GM21717 (cell line): Measurements from ENCODE around the gene MICU1.
"Not testable (repeated sequence)": the region's sequence is repeated elsewhere in the genome, so short reads cannot be mapped to it uniquely, and the experiment has no call there.

ENCODE experiments used
- ATAC-seq: cut with Tn5 transposase; IDR thresholded peaks from one replicate; pipeline ENCODE4 v1.9.1; 2021; ENCODE audit warnings: mild to moderate bottlenecking, moderate library complexity; ENCODE audit not compliant: unreplicated experiment

Gene MICU1

GRCh38 chr10:72563327-72563932 is 62.4 kb downstream of the MICU1 start:
- peak; percentile 76 for ATAC-seq

DNA sequence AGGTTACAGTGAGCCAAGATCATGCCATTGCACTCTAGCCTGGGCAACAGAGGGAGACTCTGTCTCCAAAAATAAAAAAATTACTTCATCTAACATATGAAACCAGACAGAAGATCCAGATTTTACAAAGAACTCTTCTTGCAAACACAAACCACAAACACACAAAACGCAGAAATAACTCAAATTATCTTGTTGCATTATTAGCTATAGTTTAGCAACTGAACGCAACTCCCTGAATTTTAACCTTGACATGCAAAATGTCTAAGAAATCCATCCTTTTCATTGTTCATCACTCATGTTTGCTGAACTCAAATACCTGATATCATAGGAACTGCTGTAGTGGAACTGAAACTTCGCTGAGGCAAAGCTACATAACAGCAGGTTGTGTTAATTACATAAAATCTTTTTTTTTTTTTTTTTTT is 64.1 kb downstream of the MICU1 start:
- ATAC-seq, result no peak

- no peak for ATAC-seq
Measured at GRCh38 chr10:72557362-72557761, 68.5 kb downstream of the MICU1 start.

DNA sequence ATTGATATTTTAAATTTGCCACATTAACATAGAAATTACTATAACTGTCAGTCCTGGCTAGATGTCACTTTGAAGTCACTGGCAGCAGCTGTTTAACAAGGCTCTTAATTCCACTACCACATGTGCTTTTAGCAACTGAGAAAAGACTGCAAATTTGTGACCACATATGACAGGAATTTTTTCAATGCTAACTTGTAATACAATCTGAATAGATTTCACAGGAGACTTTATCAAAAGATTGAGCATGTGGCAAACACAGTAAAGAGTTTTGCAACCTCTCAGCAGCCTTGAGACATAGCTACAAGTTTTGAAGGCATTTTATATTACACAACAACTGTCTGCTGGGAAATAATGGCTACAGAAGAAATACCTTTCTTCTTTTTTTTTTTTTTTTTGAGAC is 73.0 kb downstream of the MICU1 start:
- no peak for ATAC-seq

- no peak for ATAC-seq
Measured at GRCh38 chr10:72550239-72550638, 75.6 kb downstream of the MICU1 start.

DNA sequence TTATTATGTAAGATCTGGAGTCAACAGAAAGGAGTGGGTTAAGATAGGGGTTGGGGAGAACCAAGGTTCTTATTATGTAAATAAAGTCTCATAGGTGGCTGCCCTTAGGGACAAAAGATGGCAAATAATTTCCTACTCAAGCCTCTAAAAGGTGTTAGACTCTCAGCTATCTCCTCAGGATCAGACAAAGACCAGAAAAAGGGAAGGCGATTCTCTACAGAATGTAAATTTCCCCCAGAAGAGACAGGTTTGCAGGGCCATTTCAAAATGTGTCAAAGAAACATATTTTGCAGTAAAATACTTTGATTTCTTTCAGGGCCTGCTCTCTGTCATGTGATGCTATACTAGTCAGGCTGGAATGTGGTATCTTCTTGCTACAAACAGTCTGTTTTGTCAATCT is 80.3 kb downstream of the MICU1 start:
- ATAC-seq, result no peak

DNA sequence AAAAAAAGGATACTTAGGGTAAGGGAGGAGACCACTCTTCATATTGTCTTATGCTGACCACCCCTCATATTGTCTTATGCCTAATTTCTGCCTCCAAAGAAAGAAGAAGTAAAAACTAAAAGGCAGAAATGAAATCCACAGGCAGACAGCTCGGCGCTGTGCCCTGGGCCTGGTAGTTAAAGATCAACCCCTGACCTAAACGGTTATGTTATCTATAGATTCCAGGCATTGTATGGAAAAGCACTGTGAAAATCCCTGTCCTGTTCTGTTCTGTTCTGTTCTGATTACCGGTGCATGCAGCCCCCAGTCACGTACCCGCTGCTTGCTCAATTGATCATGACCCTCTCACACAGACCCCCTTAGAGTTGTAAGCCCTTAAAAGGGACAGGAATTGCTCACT is 82.0 kb downstream of the MICU1 start:
- not testable (repeated sequence) for ATAC-seq

DNA sequence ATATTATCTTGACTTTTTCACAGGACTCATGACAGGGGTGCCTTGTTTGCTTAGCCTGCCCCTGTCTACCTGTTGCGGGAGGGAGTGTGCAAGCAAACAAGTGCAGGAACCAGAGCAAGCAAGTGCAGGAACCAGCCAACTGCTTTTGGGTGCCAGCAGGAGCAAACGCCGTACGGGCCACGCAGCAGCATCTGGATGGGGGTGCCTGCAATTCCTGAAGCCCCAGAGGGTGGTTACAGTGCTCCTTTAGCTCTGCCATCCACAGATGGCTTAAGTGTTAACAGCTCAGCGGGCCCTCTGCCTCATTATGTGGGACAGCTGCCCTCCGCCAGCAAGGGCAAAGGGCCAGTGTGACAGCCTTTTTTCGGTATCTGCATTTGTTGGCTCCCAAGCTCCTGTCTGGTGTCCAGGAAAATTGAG is 83.5 kb downstream of the MICU1 start:
- no peak for ATAC-seq

DNA sequence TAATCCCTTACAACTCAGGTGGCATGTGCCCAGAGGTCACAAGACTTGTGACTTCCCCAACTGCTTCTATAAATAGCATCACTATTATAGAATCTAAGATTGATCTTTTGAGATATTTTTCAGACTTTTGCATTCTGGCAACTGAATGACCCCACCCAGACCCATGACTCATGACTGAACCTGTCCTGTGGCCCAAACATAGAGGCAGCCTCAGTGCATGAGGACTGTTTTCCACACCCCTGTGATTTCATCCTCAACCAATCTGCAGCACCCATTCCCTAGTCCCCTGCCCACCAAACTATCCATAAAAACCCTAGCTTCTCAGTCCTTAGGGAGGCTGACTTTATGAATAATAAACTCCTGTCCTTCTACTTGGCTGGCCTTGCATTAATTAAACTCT is 84.5 kb downstream of the MICU1 start:
- no peak for ATAC-seq

DNA sequence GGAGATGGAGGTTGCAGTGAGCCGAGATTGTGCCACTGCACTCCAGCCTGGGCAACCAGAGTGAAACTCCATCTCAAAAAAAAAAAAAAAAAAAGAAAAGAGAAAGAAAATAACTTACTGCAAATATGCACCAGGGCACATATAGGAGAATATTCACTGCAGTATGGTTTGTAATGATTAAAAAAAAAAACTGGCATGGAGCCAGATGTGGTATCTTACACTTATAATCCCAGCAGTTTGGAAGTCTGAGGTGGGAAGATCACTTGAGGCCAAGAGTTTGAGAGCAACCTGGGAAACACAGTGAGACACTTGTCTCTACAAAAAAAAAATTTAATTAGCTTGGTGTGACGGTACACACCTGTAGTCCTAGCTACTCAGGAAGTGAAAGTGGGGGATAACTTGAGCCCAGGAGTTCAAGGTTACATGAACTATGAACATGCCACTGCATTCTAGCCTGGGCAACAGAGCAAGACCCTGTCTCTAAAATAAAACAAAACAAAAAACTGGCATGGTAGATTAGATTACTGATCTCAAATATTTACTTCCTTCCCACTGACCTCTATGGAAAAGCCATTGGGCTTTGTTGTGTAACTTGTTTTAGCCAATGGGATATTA is 85.6 kb downstream of the MICU1 start:
- no peak for ATAC-seq

GRCh38 chr10:72539137-72539536 is 86.7 kb downstream of the MICU1 start:
- no peak for ATAC-seq

- no peak for ATAC-seq
Measured at GRCh38 chr10:72525689-72526088, 100.2 kb downstream of the MICU1 start.

- ATAC-seq, result no peak
Measured at GRCh38 chr10:72525277-72525676, 100.6 kb downstream of the MICU1 start.

DNA sequence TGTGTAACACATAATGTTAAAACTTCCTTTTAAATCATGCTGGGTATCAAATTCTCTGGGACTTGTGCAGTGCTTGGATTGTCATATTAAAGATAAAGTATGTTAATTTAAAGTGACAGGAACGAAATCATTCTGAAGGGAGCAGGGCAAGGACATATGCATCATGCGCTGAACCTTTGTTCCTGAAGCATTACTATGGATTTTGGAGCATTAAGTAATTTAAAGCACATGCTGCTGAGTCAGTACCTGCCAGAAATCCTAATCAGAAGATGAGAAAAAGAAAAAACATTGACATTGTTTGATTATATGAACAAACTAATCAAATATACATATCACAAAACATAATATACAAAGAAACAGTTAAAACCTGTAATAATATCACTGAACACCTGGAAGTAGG is 101.4 kb downstream of the MICU1 start:
- no peak for ATAC-seq

GRCh38 chr10:72523932-72524396 is 101.9 kb downstream of the MICU1 start:
- no peak for ATAC-seq

DNA sequence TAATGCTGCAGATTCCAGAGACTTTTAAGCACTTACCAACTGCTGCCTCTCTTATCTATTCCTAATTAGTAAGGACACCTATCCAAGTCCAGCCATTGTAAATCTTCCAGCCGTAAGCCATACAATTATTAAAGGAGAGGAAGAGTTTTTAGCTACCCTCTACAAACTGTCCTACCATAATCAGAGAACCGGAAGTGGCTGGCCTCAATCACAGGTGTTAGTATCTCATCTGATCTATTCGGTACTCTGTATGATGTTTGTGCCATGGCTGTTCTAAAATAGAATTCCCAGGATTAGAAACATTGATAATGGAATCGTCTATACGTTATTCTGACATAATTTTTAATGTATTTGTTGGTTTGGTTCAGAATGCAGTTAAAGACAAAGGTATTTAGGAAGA is 102.8 kb downstream of the MICU1 start:
- ATAC-seq, result no peak

DNA sequence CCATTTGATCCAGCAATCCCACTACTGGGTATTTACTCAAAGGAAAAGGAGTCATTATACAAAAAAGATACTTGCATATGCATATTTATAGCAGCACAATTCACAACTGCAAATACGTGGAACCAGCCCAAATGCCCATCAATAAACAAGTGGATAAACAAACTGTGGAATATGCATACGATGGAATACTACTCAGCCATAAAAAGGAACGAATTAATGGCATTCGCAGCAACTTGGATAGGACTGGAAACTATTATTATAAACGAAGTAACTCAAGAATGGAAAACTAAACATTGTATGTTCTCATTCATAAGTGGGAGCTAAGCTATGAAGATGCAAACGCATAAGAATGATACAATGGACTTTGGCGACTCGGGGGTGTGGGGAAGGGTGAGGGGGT is 108.6 kb downstream of the MICU1 start:
- ATAC-seq, result no peak

GRCh38 chr10:72515455-72515854 is 110.4 kb downstream of the MICU1 start:
- no peak for ATAC-seq

- ATAC-seq, result no peak
Measured at GRCh38 chr10:72513910-72514309, 112.0 kb downstream of the MICU1 start.

- ATAC-seq, result no peak
Measured at GRCh38 chr10:72511459-72511858, 114.4 kb downstream of the MICU1 start.

DNA sequence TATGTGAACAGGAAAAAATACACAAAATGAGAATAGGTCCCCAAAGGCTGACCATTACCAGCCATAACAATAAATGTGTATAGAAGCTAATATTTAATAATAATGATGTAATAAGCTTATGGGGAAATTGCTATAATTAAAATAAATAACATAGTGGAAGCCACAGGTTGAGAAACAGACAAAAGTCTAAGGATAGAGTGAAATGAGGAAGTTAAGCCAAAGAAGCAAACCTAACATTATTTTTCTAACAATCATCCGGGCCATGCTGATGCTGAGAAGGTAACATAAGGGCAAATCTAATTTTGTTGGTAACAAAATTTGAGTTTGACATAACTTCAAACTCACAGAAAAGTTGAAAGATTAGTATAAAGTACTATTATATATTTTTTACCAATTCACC is 115.9 kb downstream of the MICU1 start:
- no peak for ATAC-seq

- no peak for ATAC-seq
Measured at GRCh38 chr10:72509206-72509799, 116.6 kb downstream of the MICU1 start.
